Fibroblast of villous mesenchyme (primary cell): ENCODE results near the gene KCNIP4. TPM values are rescaled to one million over a fixed set of nuclear protein-coding genes. Genes with fewer than 3 reads are reported as not detected.

Experiments
- DNase-seq: peaks from one replicate; pipeline ENCODE4 v3.0.0-alpha.2; 2010; ENCODE audit warnings: low read depth
- H3K4me3 ChIP-seq: 2 replicates; pipeline ENCODE4 v1.5.1; 2011; ENCODE audit warnings: low read depth, mild to moderate bottlenecking, low read length
- total RNA-seq: library from RNA; depleted of rRNA; stranded (reverse); fragments of >200 nt; gene quantifications from 2 replicates; pipeline ENCODE4 v1.2.3, GENCODE V29; 2012
- TF ChIP-seq, protein P1 (sequence below): IDR thresholded peaks from 2 replicates; pipeline ENCODE4 v1.5.1; 2012; ENCODE audit warnings: low read depth, mild to moderate bottlenecking, low read length; ENCODE audit not compliant: insufficient read depth

Gene KCNIP4
- total RNA-seq, 1 donor: under 0.01 TPM

DNA sequence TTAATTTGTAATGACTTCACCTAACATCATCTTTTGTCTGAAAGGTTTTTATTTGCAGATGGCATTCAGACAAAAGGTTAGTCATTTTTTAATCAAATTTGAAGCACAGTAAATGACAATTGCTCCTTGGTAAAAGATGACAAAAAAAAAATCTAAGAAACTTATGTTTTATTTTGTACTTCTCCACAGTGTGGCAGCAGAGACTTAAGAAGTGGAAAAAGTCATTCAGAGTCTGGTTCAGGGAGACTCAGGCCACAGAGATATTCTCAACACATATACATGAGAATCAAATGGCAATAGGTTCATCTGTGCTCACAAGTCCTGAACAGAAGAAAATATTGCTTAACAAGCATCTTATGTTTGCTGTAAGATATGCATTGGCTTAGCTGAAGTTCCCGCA, 436.2 kb downstream of the KCNIP4 start:
- H3K4me3 ChIP-seq: no peak overlapping the region
- TF ChIP-seq, protein P1, sequence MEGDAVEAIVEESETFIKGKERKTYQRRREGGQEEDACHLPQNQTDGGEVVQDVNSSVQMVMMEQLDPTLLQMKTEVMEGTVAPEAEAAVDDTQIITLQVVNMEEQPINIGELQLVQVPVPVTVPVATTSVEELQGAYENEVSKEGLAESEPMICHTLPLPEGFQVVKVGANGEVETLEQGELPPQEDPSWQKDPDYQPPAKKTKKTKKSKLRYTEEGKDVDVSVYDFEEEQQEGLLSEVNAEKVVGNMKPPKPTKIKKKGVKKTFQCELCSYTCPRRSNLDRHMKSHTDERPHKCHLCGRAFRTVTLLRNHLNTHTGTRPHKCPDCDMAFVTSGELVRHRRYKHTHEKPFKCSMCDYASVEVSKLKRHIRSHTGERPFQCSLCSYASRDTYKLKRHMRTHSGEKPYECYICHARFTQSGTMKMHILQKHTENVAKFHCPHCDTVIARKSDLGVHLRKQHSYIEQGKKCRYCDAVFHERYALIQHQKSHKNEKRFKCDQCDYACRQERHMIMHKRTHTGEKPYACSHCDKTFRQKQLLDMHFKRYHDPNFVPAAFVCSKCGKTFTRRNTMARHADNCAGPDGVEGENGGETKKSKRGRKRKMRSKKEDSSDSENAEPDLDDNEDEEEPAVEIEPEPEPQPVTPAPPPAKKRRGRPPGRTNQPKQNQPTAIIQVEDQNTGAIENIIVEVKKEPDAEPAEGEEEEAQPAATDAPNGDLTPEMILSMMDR: peak; percentile 55
- DNase-seq: peak; percentile 63

GRCh38 chr4:21507439-21507838, 441.1 kb downstream of the KCNIP4 start:
- peak; percentile 21 for DNase-seq
- TF ChIP-seq, protein P1: peak; percentile 45
- H3K4me3 ChIP-seq: no peak overlapping the region

DNA sequence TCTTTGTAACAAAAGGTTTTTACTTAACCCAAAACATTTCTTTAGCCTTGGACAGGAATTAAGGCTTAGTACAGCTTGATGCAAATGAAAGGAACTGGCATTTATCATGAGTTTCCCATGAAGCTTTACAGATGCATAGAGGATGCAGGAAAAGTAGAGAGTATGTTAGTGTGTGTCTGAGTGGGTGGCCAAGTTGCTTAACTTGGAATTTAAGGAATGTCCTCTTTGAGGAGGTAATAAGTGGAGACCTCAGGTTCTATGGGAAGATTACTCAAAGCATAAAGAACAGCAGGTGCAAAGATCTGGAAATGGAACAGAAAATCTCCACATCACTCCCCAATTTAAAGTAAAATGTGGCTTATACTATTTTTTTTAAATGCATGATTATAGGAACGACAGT, 457.9 kb downstream of the KCNIP4 start:
- no peak overlapping the region for H3K4me3 ChIP-seq
- no peak for DNase-seq
- TF ChIP-seq, protein P1: no peak

DNA sequence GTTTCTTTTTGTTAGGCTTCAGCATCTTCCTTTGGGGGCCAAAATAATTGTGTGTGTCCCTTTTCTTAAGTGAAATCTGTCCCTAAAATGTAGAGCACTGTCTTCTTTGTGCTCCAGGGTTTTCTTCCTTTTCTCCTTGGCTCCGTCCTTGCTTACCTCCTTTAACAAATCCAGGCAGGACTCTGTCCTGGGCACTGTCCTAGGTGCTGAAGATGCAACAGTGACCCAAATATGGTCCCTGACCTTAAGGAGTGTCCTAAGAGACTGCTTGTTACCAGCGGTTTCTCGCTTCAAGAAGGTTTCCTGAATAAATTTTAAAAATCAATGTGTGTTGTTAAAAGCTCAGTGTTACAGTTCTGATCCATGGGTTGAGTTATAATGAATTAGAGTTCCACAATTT, 471.8 kb downstream of the KCNIP4 start:
- H3K4me3 ChIP-seq: no peak overlapping the region
- peak; percentile 13 for DNase-seq
- TF ChIP-seq, protein P1: no peak

DNA sequence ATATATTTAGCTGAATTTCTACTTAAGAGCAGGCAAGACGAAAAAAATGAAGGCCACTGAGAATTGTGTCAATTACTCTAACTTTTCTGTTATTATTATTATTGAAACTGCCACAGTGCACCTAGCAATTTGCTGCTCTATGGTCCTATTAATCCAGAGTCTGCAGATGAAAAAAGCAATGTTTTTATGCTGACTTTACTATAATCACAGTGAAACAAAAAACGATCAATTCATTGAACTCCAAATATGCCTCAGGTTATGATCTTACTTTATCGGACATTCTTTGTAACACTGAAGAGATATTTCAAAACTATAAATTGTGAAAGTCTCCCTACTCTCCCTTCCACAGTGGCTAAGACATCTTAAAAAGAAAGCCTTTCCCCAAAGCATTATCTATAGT, 474.4 kb downstream of the KCNIP4 start:
- H3K4me3 ChIP-seq: no peak overlapping the region
- TF ChIP-seq, protein P1: no peak
- no peak for DNase-seq

- H3K4me3 ChIP-seq: no peak overlapping the region
- peak; percentile 60 for DNase-seq
- TF ChIP-seq, protein P1: no peak
These were observed 478.0 kb downstream of the KCNIP4 start for GRCh38 chr4:21470535-21470934.

DNA sequence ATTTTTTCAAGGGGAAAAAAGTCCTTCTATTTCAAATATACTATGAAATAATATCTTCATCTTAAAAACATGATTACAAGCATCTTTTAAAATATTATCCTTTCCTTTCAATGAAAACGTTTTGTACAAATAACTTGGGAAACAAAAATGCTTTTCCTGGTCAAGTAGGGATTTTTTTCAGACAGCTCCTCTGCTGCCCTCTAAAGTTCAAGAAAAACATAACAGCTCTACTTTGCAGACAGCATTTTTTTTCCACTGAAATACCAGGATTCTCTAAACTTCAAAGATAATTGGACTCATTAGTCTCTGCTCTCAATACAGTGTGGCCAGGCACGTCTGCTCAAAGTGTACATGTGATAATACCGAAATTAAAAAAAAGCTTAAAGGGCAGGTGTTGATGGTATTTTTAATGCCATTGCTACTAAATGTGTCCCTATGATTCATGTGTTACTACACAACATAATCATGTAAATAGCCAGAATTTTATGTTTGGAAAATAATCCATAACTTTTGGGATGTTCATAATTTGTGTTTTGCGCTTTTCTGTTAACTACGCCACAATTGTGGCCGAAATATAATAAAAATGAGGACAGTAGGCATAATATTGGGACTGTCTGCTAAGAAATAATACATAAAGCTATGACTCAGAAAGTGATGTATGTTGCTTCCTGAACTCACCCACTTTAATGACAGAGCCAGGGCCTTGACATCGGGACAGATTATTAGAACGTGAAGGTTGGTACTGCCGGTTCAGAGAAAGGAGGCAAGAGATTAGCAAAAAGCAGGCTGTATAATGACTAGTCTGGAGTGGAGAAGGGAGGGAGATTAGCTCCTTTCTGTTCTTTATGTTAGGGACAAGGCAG, 478.9 kb downstream of the KCNIP4 start:
- no peak overlapping the region for H3K4me3 ChIP-seq
- TF ChIP-seq, protein P1: peak; percentile 64
- DNase-seq: peak; percentile 28
